Measurements from ENCODE around the gene EPHB1.
"Not testable (repeated sequence)": the region's sequence is repeated elsewhere in the genome, so short reads cannot be mapped to it uniquely, and the experiment has no call there.

EPHB1 gene

DNA sequence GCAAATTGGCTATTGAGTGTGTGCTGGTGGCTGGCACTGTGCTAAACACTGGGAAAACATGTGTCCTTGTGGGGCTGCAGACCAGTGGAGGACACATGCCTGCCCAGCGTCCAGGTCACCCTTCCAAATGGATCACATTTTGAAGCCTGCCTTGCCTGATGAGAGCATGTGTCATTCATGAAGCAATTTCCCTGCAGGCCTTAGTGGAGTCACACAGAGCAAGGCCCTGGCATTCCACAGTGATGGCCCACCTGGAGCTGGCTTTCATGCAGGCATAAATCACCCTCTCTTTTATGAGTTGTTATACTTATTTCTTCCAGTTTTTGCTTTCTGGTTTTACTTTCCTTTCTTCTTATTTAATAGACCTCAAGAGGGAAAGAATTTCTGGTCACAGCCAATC is 219.5 kb downstream of the EPHB1 start:
- DNase-seq = no peak

DNA sequence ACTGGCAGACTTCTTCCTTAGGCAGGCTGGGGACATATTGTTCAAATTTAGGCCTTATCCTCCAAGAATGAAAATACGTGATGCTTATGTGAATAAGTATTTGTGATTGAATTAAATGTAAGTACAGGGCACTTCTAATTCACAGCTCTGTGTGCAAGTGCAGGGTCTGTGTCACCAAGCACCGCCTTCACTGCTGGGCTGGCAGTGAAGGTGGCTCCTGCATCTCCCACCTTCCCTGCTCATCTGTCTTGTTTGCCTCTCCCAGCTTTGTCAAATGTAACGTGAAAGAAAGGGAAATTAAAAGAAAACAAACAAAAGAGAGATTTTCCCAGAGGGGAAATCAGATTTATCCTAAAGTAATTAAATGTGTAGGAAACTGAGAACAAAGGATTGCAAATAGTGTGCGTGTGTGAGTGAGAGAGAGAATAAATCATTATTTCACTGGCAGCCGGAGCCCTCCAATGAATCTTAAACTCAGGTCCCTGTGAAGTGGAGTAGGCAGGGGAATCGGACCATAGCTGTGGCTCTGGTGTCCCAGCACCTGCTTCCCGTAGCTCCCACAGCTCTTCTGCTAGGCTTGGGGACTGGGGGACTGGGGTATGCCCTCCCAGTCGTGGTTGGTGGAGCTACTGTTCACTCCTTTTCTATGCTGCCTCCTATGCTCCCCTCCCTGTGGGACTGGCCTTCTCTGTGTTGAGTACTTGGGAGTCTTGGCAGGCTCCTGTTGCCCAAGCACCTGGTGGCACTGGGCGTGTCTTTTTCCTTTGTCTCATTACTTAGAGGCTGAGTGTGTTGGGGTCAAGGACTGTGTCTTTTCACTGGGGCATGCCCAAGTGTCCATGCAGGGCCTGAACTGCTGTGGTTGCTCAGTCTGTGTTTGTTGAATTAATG is 222.2 kb downstream of the EPHB1 start:
- DNase-seq = no peak

GRCh38 chr3:135018149-135018923 is 223.3 kb downstream of the EPHB1 start:
- no peak for DNase-seq

GRCh38 chr3:135020181-135020580 is 225.1 kb downstream of the EPHB1 start:
- DNase-seq = no peak

- no peak for DNase-seq
Measured at GRCh38 chr3:135023996-135024658, 229.1 kb downstream of the EPHB1 start.

- not testable (repeated sequence) for DNase-seq
Measured at GRCh38 chr3:135030768-135031615, 235.9 kb downstream of the EPHB1 start.

DNA sequence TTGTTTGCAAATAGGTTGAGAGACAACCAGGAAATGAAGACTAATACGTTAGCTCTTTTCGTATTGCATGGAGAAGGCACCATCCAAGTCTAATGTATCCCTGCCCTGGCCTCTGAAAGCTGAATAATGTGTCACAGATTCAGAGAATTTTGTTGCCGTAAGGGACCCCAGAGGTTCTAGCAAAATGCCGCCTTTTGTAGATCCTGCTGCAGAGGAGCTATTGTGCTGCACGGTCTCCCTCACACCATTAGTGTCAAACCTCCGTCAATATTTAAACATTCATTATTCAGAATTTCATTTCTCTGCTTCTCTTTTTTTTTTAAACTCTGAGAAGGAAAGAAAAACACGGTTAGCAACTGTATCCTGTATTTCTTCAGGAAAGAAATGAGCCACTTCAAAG is 238.7 kb downstream of the EPHB1 start:
- DNase-seq = no peak

DNA sequence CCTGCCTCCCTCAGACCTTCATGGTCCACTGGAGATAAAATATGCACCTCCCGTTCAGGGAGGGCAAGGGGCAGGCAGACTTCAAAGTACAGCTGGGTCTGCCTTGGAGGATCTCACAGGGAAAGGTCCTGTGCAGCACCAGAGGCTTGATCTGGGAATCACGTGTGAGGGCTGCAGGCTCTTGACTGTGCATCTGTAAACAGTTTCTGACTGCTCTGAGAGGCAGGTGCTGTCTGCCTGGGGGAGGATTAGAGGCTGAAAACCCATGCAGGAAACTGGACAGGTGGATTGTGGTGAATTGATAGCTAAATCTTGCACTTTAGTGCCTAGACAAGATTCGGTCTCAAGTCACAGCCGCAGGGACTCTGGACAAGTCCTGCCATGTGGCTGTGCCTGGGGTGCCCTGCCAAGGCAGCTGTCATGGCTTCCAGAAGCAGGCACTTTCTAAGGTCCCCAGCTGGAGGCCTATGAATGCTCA is 239.3 kb downstream of the EPHB1 start:
- DNase-seq = no peak

DNA sequence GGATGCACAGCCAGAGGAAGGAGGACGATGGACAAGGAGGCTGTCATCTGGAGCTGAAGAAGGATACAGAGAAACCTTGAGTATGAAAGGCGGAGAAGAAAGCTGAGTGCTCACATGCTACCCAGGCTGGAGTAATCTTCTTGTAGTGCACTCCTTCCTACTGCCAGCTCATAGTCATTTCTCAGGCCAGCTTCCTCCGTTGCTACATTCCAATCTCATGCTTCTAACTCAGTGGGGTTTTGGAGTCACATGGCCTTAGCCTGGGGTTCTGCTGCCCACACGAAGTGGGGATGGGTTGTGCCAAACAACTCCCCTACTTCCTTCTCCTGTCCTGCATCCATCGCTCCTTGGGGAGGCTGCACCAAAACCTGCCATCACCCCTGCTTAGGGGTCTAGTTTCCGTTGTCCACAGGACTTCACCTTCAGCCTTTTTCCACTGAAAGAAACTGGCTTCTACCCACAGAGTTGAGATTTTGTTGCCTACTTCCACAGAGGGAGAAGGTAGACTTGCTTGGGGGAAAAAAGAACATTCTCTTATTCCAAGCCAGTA is 239.9 kb downstream of the EPHB1 start:
- DNase-seq = no peak

GRCh38 chr3:135038186-135038585 is 243.1 kb downstream of the EPHB1 start:
- no peak for DNase-seq

DNA sequence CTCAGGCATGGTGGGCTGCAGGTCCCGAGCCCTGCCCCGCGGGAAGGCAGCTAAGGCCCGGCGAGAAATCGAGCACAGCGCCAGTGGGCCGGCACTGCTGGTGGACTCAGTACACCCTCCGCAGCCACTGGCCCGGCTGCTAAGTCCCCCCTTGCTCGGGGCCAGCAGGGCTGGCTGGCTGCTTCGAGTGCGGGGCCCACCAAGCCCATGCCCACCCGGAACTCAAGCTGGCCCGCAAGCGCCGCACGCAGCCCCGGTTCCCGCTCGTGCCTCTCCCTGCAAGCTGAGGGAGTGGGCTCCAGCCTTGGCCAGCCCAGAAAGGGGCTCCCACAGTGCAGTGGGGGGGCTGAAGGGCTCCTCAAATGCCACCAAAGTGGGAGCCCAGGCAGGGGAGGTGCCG is 244.5 kb downstream of the EPHB1 start:
- not testable (repeated sequence) for DNase-seq

GRCh38 chr3:135040321-135041240 is 245.5 kb downstream of the EPHB1 start:
- no peak for DNase-seq

GRCh38 chr3:135041601-135042000 is 246.5 kb downstream of the EPHB1 start:
- no peak for DNase-seq

GRCh38 chr3:135047061-135047460 is 252.0 kb downstream of the EPHB1 start:
- DNase-seq = no peak

GRCh38 chr3:135050536-135050935 is 255.5 kb downstream of the EPHB1 start:
- DNase-seq = no peak

GRCh38 chr3:135051409-135051973 is 256.4 kb downstream of the EPHB1 start:
- DNase-seq = no peak

GRCh38 chr3:135055449-135055848 is 260.4 kb downstream of the EPHB1 start:
- no peak for DNase-seq

- DNase-seq = no peak
Measured at GRCh38 chr3:135056084-135056730, 261.1 kb downstream of the EPHB1 start.

- no peak for DNase-seq
Measured at GRCh38 chr3:135056733-135057310, 261.8 kb downstream of the EPHB1 start.

- no peak for DNase-seq
Measured at GRCh38 chr3:135057996-135058395, 262.9 kb downstream of the EPHB1 start.
